Mesothelial cell of epicardium (in vitro differentiated cells): ENCODE results near the gene FAM186B. TPM values are rescaled to one million over a fixed set of nuclear protein-coding genes. Genes with fewer than 3 reads are reported as not detected.

ENCODE experiments used
- DNase-seq, 2 experiments: peaks; one replicate each; pipeline ENCODE4 v3.0.0; 2021; ENCODE audit warnings: low spot score in 2 of 2; ENCODE audit not compliant: unreplicated experiment in 2 of 2
- H3K27ac Mint-ChIP-seq: 2 replicates; pipeline ENCODE4 v1.8.0; 2021; ENCODE audit warnings: mixed read lengths
- H3K27me3 Mint-ChIP-seq: 2 replicates; pipeline ENCODE4 v1.8.0; 2021; ENCODE audit warnings: low read depth, mixed read lengths
- H3K36me3 Mint-ChIP-seq: 2 replicates; pipeline ENCODE4 v1.8.0; 2021; ENCODE audit warnings: mixed read lengths
- H3K4me1 Mint-ChIP-seq: 2 replicates; pipeline ENCODE4 v1.8.0; 2021; ENCODE audit warnings: mixed read lengths
- H3K4me3 Mint-ChIP-seq: 2 replicates; pipeline ENCODE4 v1.8.0; 2021; ENCODE audit warnings: mild to moderate bottlenecking, moderate library complexity, mixed read lengths
- H3K9me3 Mint-ChIP-seq: 2 replicates; pipeline ENCODE4 v1.8.0; 2021; ENCODE audit warnings: mixed read lengths
- total RNA-seq: library from RNA; stranded (reverse); gene quantifications from 3 replicates; pipeline ENCODE4 v1.2.1, GENCODE V29; 2021
- TF ChIP-seq, protein P1 (sequence below): fragments of 200-600 bp; sonication (generic); IDR thresholded peaks from one replicate; pipeline ENCODE4 v1.5.0; 2021; ENCODE audit warnings: antibody characterized with exemption; ENCODE audit not compliant: unreplicated experiment

Gene FAM186B
- total RNA-seq, 1 donor from 2014 or later, result 0.40 TPM

DNA sequence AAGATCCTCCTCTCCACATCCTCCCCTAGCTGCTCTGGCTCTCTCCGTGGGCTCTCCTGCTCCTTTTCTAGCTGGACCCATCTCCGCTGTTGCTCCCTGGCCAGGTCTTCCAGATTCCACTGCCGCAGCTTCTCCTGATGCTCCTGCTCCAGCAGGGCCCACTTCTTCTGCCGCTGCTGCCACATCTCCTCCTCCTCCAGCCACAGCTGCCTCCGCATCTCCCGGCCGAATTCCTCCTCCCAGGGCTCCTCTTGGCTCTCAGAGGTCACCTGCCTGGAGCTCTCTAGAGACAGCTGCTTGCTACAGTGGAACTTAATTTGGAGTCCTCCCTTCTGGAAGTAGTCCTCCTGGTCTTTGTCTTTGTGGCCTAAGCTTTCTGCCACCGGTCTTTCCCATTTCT lies 5.5 kb downstream of the FAM186B start:
- no peak overlapping the region for H3K4me3 Mint-ChIP-seq
- H3K9me3 Mint-ChIP-seq, result no peaks in the 10 kb centered on the region
- no peak for DNase-seq
- TF ChIP-seq, protein P1, sequence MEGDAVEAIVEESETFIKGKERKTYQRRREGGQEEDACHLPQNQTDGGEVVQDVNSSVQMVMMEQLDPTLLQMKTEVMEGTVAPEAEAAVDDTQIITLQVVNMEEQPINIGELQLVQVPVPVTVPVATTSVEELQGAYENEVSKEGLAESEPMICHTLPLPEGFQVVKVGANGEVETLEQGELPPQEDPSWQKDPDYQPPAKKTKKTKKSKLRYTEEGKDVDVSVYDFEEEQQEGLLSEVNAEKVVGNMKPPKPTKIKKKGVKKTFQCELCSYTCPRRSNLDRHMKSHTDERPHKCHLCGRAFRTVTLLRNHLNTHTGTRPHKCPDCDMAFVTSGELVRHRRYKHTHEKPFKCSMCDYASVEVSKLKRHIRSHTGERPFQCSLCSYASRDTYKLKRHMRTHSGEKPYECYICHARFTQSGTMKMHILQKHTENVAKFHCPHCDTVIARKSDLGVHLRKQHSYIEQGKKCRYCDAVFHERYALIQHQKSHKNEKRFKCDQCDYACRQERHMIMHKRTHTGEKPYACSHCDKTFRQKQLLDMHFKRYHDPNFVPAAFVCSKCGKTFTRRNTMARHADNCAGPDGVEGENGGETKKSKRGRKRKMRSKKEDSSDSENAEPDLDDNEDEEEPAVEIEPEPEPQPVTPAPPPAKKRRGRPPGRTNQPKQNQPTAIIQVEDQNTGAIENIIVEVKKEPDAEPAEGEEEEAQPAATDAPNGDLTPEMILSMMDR, result no peak
- peaks cover 2% of the 10 kb centered on the region for H3K4me1 Mint-ChIP-seq
- H3K27me3 Mint-ChIP-seq, result no peaks in the 10 kb centered on the region
- peaks cover 4% of the 10 kb centered on the region for H3K36me3 Mint-ChIP-seq
- no peak overlapping the region for H3K27ac Mint-ChIP-seq

DNA sequence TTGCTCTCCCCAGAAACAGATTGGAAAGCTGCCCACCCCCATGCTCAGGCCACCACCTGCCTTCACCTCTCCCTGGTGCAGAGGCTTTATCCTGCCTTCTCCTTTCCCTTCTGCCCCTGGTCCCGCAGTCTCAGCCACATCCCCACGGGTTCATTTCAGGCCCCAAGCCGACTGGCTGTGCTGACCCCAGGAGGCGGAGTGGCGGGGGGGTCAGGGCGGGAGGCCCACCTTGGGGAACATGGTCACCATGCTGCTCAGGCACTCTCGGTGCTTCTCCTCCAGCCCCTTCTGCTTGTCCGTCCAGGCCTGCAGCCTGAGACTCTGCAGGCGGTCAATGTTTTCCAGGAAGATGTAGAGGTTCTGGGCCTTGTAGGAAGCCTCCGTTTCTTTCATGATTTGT lies 6.9 kb downstream of the FAM186B start:
- no peak for DNase-seq
- H3K36me3 Mint-ChIP-seq, result peaks cover 4% of the 10 kb centered on the region
- H3K4me3 Mint-ChIP-seq, result no peak overlapping the region
- TF ChIP-seq, protein P1, result no peak
- H3K27me3 Mint-ChIP-seq, result no peaks in the 10 kb centered on the region
- no peak overlapping the region for H3K27ac Mint-ChIP-seq
- H3K9me3 Mint-ChIP-seq, result no peaks in the 10 kb centered on the region
- no peaks in the 10 kb centered on the region for H3K4me1 Mint-ChIP-seq

GRCh38 chr12:49588721-49589516 lies 16.5 kb downstream of the FAM186B start:
- no peak for DNase-seq
- Mint-ChIP-seq H3K4me3 (no peak overlapping the region), H3K4me1 (no peaks in the 10 kb centered on the region), H3K27ac (no peak overlapping the region), H3K9me3 (peaks cover 21% of the 10 kb centered on the region), H3K27me3 (no peaks in the 10 kb centered on the region), H3K36me3 (peaks cover 25% of the 10 kb centered on the region)
- TF ChIP-seq, protein P1, result no peak

- Mint-ChIP-seq H3K4me3 (no peak overlapping the region), H3K27me3 (no peaks in the 10 kb centered on the region), H3K27ac (no peak overlapping the region), H3K4me1 (no peaks in the 10 kb centered on the region), H3K9me3 (peaks cover 21% of the 10 kb centered on the region), H3K36me3 (peaks cover 25% of the 10 kb centered on the region)
- TF ChIP-seq, protein P1, result no peak
- no peak for DNase-seq
These were observed 17.2 kb downstream of the FAM186B start for GRCh38 chr12:49588281-49588680.

DNA sequence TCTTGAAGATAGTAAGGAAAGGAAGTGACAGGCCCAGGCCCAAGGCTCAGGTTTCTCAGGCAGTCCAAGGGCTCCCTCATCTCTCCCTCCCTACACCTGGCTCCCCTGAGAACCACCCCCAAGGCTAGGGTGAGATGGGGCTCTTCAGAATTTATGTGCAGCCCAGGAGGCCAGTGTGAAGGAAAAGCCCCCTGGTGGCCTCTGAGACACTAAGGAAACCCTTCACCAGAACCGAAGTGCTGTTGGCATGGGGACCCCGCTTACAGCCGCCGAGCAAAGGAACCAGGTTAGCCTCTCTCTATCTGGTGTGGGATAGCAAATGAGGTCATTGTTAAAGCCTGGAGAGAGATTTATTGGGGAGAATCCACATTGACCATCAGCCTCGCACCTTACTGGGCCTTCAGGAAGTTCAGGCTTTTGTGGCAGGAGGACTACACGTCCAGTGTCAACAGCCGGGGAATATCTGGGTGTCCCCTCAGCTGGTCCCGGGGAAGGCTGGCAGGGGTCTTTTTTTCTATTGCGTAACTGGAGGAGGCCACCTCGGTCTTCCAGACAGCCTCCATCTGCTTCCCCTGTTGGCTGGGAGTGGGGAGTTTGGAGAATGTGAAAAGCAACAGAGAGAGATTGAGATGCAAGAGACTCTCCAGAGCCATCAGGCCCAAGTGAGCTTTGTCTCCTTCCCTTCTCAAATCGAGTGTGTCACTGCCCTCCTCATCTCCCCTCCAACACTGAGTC lies 18.1 kb downstream of the FAM186B start:
- Mint-ChIP-seq H3K27me3 (no peaks in the 10 kb centered on the region), H3K27ac (no peak overlapping the region), H3K4me3 (no peak overlapping the region), H3K36me3 (peaks cover 20% of the 10 kb centered on the region), H3K9me3 (peaks cover 15% of the 10 kb centered on the region), H3K4me1 (no peaks in the 10 kb centered on the region)
- TF ChIP-seq, protein P1, result no peak
- no peak for DNase-seq
